Body of pancreas (tissue), 4 donors: Measurements from ENCODE around the gene RPH3AL.

Experiments
- POLR2A ChIP-seq, 3 donors: fragments of 450-650 bp; IDR thresholded peaks; one replicate each; pipeline ENCODE4 v1.6.1; 2016; ENCODE audit warnings: antibody characterized with exemption in 3 of 3, mild to moderate bottlenecking in 2 of 3
- TF ChIP-seq, protein P1 (sequence below), 7 experiments: fragments of 450-650 bp in 4 of 7; fragments of 200-600 bp in 3 of 7; sonication (generic) in 3 of 7; IDR thresholded peaks; one replicate each; pipeline ENCODE4 v1.5.1; 2016 to 2019; ENCODE audit warnings: antibody characterized with exemption in 7 of 7

DNA sequence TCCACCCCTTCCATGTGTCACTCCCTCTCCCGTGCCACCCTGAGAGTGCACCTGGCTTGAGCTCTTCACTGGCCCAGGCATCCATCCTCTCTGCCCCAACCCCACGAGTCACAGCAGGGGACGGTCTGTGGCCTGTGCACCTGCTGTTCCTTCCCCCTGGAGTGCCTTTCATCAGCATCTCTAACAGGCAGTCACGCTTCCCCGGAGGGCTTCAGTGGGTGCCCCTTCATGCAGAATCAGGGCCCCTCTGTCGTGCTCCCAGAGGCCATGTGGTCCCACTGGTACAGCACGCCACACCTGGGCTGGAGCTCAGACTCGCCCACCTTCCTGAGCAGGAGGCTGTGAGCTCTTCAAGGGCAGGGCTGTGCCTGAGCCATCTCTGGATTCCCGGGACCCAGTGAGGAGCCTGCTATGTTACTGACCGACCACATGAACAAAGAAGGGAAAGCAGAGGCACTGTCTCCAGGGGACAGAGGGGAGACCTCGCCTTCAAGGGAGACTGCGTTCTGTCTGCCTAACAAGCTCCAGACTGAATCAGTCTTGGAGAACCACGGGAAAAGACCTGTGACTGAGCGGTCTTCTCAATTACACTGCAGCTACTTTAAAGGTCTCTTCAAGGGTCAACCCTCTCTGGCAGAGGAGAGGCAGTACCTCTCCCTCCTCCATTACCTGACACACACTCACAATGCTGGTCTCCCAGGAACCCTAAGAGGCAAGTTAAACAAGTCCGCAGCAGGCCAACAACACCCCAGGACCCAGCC, 92.4 kb downstream of the RPH3AL start:
- TF ChIP-seq, protein P1, sequence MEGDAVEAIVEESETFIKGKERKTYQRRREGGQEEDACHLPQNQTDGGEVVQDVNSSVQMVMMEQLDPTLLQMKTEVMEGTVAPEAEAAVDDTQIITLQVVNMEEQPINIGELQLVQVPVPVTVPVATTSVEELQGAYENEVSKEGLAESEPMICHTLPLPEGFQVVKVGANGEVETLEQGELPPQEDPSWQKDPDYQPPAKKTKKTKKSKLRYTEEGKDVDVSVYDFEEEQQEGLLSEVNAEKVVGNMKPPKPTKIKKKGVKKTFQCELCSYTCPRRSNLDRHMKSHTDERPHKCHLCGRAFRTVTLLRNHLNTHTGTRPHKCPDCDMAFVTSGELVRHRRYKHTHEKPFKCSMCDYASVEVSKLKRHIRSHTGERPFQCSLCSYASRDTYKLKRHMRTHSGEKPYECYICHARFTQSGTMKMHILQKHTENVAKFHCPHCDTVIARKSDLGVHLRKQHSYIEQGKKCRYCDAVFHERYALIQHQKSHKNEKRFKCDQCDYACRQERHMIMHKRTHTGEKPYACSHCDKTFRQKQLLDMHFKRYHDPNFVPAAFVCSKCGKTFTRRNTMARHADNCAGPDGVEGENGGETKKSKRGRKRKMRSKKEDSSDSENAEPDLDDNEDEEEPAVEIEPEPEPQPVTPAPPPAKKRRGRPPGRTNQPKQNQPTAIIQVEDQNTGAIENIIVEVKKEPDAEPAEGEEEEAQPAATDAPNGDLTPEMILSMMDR (IDR thresholded peaks at IDR 0.05), result no peak
- TF ChIP-seq POLR2A (IDR thresholded peaks at IDR 0.05), result no peak
